Fibroblast of skin of right biceps (primary cell): ENCODE results near the gene SFXN4.
"Not testable (repeated sequence)": the region's sequence is repeated elsewhere in the genome, so short reads cannot be mapped to it uniquely, and the experiment has no call there.

ENCODE experiments used
- DNase-seq: peaks from one replicate; pipeline ENCODE4 v3.0.0-alpha.2; 2013

Gene SFXN4

DNA sequence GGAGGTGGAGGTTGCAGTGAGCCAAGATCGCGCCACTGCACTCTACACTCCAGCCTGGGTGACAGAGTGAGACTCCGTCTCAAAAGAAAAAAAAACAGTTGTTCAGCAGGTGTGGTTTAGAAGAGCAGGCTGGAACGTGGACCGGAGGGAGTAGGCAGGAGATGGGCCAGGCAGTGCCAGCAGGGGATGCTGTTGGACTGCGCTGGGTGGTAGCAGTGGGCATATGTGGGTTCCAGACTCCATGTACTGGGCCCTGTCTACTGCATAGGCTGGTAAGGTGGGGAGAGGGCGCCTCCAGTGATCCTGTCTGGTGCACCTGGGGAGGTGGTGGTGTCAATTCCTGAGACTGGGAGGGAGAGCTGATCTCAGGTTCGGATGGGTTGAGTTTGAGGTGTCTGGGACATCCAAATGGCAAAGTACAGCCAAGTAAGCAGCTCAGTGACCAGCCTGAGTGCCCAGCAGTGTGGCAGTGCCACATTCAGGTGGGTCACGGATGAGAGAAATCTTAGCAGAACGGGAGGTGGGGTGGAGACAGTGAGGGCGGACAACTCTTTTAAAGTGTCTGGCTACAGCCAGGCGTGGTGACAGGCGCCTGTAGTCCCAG lies 25.9 kb downstream of the SFXN4 start:
- DNase-seq, result peak; percentile 28

DNA sequence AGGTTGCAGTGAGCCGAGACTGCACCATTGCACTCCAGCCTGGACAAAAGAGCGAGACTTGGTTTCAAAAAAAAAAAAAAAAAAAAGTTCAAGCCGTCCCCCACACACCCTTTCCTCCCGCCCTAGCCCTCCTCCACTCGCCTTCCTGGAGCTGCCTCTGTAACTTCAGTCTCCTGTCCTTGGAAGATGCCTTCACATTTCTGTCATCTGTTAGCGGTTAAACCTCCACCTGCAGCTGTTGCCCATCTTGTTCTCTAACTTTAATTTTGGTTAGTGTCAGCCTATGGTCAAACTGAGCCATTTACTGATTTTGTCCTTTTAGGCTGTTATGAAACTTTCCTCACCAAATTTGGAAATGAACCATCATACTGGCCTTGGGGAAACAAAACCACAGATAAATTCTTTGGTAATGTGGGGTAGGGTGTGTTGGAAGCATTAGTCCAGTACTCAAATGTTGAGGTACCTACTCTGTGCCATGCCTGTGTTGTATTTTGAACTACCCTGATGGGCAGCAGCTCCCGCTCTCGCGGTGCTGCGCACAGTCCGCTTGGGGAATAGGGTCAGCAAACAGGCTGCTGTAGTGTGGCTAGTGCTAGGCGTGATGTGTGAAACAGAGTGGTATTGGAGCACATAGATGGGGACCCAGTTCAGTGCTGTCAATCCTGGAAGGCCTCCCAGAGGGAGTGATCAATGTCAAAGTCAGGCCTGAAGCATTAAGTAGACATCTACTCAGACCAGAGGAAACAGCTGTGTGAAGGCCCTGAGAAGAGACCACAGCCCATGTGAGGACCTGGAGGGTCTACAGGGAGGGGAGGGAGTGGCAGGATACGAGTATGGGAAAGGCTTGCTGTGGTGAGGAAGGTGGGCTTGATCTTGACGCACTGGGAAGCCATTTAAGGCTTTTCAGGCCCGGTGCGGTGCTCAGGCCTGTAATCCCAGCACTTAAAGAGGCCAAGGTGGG lies 26.9 kb downstream of the SFXN4 start:
- no peak for DNase-seq

DNA sequence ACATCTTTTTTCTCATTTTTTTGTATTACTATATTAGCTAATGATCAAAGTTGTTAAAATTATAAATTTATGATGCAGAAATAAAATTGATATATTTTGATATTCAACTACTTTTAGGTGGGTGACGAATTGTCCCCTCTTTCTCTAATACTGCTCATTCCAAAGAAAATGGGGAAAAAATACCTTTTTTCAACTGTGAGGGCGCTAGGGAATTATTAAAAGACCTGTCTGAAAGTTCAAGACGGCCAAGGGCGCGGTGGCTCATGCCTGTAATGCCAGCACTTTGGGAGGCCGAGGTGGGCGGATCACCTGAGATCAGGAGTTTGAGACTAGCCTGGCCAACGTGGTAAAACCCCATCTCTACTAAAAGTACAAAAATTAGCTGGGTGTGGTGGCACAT lies 27.6 kb downstream of the SFXN4 start:
- not testable (repeated sequence) for DNase-seq

DNA sequence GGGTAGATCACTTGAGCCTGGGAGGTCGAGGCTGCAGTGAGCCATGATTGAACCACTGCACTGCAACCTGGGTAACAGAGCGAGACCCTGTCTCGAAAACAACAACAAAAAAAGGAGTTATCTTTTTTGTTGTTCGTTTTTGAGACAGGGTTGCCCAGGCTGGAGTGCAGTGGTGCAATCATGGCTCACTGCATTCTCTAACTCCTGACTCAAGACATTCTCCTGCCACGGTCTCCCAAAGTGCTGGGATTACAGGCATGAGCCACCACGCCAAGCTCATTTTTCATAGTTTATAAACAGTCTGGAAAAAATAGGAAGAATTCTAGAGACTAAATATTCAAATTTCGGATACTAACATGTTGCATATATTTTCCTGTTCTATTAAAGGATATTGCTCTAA lies 29.4 kb downstream of the SFXN4 start:
- no peak for DNase-seq

DNA sequence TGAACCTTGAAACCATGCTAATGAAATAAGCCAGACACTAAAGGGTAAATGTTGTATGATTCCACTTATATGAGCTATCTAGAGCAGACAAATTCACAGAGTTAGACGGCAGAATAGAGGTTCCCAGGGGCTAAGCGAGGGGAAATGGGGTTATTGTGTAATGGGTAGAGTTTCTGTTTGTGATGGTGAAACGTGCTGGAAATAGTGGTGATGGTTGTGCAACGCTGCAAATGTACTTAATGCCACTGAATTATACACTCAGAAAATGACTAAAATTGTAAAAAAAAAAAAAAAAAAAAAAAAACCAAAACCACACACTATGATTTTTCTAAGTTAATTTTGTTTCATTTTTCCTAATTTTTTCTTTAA lies 30.0 kb downstream of the SFXN4 start:
- DNase-seq, result no peak

DNA sequence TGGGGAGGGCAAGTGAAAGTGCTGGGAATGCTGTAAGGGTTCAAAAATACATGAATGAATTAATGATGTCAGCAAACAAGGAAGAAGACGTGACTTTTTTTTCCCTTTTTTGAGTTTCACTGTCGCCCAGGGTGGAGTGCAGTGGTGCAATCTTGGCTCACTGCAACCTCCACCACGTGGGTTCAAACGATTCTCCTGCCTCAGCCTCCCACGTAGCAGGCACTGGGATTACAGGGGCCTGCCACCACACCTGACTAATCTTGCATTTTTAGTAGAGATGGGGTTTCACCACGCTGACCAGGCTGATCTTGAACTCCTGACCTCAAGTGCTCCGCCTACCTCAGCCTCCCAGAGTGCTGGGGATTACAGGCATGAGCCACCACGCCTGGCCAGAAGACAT lies 31.6 kb downstream of the SFXN4 start:
- no peak for DNase-seq

DNA sequence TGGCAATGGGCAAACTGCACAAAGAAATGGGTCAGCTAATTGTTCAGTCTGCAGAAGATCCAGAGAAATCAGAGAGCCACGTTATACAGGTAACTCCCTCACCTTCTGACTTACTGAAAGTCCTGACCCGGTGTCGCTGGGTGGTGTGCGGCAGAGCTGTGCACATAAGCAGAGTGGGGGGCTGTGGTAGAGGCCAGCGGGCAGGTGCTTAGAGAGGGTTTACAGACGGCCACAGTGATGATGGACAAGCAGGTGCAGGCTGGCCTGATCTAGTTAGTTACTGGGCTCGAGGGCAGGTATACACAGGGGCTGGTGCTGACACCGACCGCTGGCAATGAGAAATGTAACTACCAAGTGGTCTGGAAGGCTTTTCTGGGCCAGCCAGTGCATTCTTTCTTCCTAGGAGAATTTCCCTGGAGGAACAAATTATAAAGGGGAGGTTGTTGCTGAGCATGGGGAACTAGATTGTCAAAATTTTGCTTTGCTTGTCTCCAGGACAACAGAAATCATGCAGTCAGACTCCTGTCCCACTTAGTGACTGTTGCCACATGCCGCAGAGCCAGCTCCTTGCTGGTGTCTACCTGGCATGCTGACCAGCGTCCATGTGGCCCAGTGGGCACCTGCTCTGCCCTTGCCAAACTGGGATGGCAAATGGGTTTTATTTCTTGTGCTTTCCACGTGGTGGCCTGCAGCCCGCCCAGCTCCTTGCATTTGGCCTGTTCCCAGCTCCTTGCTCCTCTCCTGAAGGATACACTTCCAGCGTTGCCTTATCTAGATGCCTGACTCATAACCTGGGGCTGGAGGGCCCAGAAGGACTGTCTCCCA lies 32.8 kb downstream of the SFXN4 start:
- DNase-seq, result no peak

DNA sequence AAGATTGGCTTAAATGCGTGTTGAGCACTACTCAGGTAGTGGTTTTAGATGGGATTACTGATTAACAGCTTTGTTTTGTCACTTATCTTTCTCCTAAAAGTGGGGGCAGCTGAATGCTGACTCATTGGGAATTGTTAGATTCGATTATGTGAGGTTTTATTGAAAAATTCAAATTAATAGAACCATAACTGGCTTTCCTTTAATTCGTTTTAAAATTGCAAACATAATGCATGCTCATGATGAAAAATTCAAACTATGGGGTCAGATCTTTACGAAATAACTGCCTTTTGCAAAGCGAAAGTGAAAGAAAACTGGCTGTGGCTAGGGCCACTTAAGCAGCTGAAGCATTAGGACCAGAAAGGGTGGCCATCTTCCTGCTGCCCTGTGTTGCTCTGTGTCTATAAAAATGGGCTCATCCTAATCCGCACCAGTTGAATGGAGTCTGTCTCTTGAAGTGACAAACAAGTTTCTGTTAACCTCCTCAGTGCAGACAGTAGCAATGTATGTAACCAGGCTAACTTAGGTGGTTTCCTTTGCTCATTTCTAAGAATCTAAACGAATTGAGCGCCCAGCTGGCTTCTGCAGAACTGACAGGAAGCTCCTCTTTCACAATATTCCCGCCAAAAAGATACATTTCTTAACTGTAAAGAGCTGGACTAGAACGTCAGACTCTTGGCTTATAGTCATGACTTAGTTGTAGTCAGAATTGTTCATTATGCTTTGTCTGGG lies 33.8 kb downstream of the SFXN4 start:
- no peak for DNase-seq

DNA sequence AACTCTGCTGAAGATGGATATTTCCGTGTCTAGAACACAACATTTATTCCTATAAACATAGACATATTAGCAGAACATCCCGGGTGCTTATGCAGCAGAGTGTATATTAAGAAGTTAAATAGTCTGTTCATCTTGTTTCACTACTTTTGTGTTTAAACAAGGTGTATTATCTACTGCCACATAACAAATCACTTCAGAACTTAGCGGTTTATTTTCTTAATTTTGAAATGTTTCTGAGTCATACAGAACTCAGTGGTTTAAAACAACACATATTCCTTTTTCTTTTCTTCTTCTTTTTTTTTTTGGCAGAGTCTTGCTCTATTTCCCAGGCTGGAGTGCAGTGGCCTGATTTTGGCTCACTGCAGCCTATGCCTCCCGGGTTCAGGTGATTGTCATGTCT lies 35.8 kb downstream of the SFXN4 start:
- no peak for DNase-seq

DNA sequence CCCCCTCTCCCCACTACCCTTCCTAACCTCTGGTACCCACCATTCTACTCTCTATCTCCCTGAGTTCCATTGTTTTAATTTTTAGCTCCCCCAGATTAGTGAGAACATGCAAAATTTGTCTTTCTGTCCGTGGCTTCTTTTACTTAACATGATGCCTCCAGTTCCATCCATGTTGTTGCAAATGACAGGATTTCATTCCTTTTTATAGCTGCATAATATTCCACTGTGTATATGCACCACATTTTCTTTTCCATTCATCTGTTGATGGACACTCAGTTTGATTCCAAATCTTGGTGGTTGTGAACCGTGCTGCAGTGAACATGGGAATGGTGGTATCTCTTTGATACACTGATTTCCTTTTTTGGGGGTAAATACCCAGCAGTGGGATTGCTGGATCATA lies 39.6 kb downstream of the SFXN4 start:
- DNase-seq, result no peak

DNA sequence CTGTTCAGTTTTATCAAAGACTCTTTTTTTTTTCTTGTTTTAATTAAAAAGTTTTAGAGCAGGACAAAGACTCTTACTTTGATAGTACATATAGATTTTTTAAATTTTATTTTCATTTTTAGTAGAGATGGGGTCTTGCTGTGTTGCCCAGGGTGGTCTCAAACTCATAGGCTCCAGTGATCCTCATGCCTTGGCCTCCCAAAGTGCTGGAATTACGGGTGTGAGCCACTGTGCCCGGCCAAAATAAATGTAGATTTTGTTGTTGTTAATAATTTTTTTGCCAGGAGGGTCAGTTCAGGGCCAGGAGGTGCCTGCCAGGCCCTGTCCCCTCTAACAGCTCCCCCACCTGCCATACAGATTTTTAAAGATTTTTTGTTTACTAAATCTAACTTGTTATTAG lies 44.6 kb downstream of the SFXN4 start:
- no peak for DNase-seq

DNA sequence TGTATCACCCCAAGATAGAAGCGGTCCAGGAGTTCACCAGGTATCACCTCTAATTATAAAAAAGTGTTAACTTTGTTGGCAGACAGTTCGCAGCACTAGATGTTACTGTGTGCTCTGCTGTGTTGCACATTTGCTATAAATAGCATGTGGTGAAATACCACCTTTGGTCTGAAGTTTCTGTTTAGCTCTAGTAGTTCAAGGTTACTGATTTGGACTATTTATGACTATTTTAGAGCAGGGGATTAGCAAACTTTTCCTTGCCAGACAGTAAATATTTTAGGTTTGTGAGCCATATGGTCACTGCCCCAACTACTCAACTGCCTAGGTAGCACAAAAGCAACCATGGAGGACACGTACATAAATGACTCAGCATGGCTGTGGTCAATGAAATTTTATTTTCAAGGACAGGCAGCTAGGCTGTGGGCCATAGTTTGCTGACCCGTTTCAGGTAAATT lies 45.1 kb downstream of the SFXN4 start:
- no peak for DNase-seq

DNA sequence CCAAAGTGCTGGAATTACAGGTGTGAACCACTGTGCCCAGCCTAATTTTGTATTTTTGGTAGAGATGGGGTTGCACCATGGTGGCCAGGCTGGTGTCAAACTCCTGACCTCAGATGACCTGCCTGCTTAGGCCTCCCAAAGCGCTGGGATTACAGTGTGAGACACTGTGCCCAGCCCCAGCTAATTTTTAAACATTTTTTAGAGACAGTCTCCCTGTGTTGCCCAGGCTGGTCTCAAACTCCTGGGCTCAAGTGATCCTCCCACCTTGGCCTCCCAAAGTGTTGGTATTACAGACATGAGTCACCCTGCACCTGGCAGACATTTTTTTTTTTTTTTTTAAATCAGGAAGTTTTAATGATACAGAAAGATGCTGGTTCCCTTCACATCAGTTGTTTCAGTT lies 46.1 kb downstream of the SFXN4 start:
- no peak for DNase-seq

DNA sequence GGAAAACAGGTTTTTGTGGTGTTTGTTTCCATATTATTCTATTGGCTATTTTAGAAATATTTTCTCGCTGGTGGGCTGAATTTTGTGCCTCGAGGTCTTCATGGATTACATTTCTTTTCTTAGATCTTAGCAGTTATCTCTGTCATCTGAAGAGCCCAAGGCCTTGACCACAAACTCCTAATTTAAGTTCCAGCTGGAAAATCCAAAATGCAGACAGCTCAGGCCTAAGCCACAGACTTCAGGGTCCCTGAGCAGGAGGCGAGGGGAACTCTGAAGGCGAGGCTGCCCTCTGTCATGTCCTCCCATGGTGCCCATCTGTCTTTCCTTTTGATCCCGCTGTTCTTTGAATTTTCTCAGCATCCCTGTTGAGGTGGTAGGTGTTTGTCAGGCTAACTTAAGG lies 47.3 kb downstream of the SFXN4 start:
- DNase-seq, result no peak

DNA sequence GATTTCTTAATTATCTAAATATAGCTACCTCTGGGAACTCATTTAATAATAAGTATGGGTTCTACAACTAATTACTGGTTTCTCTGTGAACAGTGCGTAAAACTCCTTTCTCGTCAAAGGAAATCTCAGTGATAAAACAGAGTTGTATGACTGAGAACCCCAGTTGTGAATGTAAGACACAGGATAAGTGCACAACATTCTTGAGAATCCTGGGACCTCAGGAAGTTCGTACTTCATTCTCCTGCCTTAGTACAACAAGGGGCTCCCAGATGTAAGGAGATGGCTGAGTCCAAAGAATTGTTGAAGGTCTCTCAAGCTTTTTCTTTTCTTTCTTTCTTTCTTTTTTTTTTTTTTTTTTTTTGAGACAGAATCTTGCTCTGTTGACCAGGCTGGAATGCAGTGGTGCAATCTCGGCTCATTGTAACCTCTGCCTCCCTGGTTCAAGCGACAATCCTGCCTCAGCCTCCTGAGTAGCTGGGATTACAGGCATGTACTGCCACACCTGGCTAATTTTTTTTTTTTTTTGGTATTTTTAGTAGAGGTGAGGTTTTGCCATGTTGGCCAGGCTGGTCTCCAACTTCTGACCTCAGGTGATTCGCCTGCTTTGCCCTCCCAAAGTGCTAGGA lies 49.1 kb downstream of the SFXN4 start:
- DNase-seq, result no peak

DNA sequence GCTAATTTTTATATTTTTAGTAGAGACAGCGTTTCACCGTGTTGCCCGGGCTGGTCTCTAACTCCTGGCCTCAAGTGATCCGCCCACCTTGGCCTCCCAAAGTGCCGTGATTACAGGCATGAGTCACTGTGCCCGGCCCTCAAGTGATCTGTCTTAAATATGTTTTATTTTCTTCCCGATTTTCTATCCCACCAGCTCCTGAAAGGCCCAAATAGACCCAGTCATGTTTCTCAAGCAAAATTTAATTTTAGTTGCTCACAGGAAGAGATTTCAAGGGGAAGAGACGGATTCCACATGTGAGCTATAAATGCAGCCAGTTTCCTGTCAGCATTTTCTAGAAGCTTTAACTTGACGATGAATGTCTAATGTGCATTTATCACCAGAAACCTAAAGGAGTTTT lies 49.6 kb downstream of the SFXN4 start:
- DNase-seq, result peak; percentile 27

DNA sequence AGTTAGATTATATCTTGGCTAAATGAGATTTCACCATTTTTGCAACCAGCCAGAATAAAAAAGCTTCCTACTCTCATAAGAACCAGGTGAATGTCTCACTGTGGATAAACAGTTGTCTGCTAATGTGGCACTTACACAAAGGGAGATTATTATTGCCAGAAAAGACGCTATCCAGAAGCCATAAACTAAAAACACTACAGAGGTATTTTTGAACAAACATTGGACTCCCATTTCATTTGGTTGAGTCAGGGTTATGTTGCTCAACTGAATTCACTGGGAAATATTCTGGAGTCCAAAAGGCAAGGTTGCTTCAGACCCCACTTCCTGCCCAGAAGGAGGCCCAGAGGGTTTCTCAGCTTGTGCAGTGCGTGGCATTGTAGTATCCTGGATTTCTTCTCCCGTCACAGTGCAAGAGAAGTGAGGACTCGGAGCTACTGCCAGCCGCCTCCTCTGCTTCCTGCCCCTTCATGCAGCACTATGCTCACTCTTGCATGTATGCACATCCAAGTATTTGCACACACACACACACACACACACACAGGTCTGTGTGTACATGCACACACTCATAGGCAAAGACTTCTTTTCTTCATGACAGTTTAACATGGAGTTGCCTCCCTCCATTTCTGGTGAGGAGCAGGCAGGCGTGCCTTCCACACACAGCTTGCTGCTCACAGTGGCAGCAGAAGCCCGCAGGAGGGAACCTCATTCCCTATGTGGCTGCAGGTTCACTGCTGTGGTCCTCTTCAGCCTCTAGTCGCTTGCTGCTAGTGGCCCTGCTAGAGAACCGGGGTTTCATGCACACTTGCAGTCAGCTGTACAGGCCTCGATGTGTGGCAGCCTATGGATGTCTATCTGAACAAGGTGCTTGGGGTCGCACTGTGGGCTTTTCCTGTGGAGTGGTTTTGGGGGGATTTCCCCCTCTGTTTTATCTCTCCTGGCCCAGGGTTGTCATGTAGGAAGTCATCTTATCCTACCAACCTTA lies 51.5 kb downstream of the SFXN4 start:
- DNase-seq, result peak; percentile 77

DNA sequence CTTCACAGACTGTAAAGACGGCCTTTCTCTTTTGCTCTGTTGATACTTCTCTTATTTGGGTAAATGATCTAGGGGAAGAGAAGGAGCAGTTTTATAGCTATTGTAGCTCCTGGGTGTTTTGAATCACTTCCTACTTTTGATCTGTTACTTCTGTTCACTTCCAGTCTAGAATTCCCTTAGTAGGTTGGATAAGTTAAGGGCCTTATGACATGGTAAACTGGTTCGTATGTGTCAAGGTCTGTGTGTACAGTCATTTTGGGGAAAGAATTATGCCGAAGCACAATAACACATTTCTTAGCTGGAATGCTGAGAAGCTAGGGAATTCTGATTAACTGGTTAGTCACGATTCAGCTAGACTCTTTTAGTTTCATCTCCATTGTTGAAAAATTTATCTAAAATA lies 53.5 kb downstream of the SFXN4 start:
- peak; percentile 47 for DNase-seq

DNA sequence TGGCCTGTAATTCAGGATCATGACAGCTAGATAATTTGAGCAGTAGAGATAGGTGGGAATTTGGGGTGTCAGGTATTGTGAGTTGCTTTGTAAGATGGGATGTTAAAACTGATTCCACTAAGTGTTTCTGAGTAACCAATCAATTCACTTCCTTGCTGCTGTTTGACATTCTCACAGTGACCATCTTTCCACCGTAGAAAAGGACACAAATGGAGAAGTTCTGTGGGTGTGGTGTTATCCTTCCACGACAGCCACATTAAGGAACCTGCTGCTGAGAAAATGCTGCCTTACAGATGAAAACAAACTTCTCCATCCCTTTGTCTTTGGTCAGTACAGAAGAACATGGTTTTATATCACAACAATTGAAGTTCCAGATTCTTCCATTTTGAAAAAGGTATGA lies 57.7 kb downstream of the SFXN4 start:
- DNase-seq, result not testable (repeated sequence)

DNA sequence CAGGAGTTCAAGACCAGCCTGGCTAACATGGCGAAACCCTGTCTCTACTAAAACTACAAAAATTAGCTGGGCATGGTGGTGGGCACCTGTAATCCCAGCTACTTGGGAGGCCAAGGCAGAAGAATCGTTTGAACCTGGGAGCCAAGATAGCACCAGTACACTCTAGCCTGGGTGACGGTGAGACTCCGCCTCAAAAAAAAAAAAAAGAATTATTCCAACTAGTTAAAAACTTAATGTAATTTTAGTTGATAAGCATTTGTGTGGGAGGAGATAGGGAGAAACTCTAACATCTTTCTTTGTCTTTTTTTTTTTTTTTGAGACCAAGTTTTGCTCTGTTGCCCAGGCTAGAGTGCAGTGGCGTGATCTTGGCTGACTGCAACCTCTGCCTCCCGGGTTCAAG lies 58.4 kb downstream of the SFXN4 start:
- DNase-seq, result not testable (repeated sequence)

DNA sequence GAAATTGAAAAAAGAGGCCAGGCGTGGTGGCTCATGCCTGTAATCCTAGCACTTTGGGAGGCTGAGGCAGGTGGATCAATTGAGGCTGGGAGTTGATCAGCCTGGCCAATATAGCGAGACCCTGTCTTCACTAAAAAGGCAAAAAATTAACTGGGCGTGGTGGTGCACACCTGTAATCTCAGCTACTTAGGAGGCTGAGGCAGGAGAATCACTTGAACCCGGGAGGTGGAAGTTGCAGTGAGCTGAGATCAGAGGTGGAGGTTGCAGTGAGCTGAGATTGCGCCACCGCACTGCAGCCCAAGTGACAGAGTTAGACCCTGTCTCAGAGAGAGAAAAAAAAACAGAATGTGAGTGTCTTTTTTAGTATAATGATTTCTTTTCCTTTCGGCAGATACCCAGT lies 59.6 kb downstream of the SFXN4 start:
- not testable (repeated sequence) for DNase-seq
